Caco-2 (cell line): ENCODE measurements around the gene EGFR. TPM values are rescaled to one million over a fixed set of nuclear protein-coding genes. Genes with fewer than 3 reads are reported as not detected.

Experiments
- BruUV-seq: library from RNA; stranded (reverse); fragments of 400-500 nt; replicated peaks from 2 replicates; lab custom pipeline; 2021; lab: Mats Ljungman, UMichigan
- CTCF ChIA-PET: fragments of 300-600 bp; sonication (Branson Sonifier 250); formaldehyde crosslinking; loops from one replicate; lab custom pipeline; 2022; ENCODE audit warnings: antibody characterized with exemption; lab: Charles Lee
- POLR2A ChIA-PET: fragments of 300-600 bp; sonication (Branson Sonifier 250); formaldehyde crosslinking; loops from one replicate; lab custom pipeline; 2022; ENCODE audit warnings: antibody characterized with exemption; lab: Charles Lee
- DNase-seq, 2 experiments: peaks; one replicate each; pipeline versions ENCODE4 v3.0.0 to v3.0.0-alpha.2; 2020 to 2022
- H3K27me3 ChIP-seq: replicated peaks from 2 replicates; pipeline ENCODE4 v1.6.0; 2011; ENCODE audit warnings: low read length; ENCODE audit not compliant: control insufficient read depth, insufficient read depth
- H3K36me3 ChIP-seq: 2 replicates; pipeline ENCODE4 v1.5.1; 2011; ENCODE audit warnings: low read length; ENCODE audit not compliant: control insufficient read depth, insufficient read depth
- H3K4me1 ChIP-seq: fragments of 250-450 bp; sonication (Bioruptor Pico); 2 replicates; pipeline ENCODE4 v1.5.1; 2020; ENCODE audit warnings: mild to moderate bottlenecking
- H3K4me3 ChIP-seq: 2 replicates; pipeline ENCODE4 v1.5.1; 2011; ENCODE audit warnings: low read depth, mild to moderate bottlenecking, control low read depth, low read length
- H3K9me3 ChIP-seq: fragments of 250-450 bp; sonication (Bioruptor Pico); 2 replicates; pipeline ENCODE4 v1.5.1; 2020; ENCODE audit warnings: mild to moderate bottlenecking, moderate library complexity
- H3K27ac Mint-ChIP-seq: one replicate; pipeline ENCODE4 v1.8.0; 2022; ENCODE audit warnings: mixed read lengths; ENCODE audit not compliant: unreplicated experiment
- H3K27me3 Mint-ChIP-seq: one replicate; pipeline ENCODE4 v1.8.0; 2022; ENCODE audit warnings: mixed read lengths; ENCODE audit not compliant: insufficient read depth, unreplicated experiment
- H3K36me3 Mint-ChIP-seq: one replicate; pipeline ENCODE4 v1.8.0; 2022; ENCODE audit warnings: mild to moderate bottlenecking, mixed read lengths; ENCODE audit not compliant: insufficient read depth, unreplicated experiment
- H3K4me1 Mint-ChIP-seq: one replicate; pipeline ENCODE4 v1.8.0; 2022; ENCODE audit warnings: low read depth, mixed read lengths; ENCODE audit not compliant: unreplicated experiment
- H3K4me3 Mint-ChIP-seq: one replicate; pipeline ENCODE4 v1.8.0; 2022; ENCODE audit warnings: mild to moderate bottlenecking, moderate library complexity, mixed read lengths; ENCODE audit not compliant: unreplicated experiment
- H3K9me3 Mint-ChIP-seq: one replicate; pipeline ENCODE4 v1.8.0; 2022; ENCODE audit warnings: mixed read lengths; ENCODE audit not compliant: unreplicated experiment
- CTCF ChIP-seq, 2 experiments: fragments of 200-600 bp in 1 of 2; IDR thresholded peaks; 1 replicate in 1 of 2; 2 replicates in 1 of 2; pipeline versions ENCODE4 v1.5.1 to v1.8.0; 2011 to 2022; ENCODE audit warnings: antibody characterized with exemption in 1 of 2, control low read depth in 1 of 2, inconsistent platforms in 1 of 2, low read depth in 1 of 2, low read length in 1 of 2, mild to moderate bottlenecking in 1 of 2, moderate library complexity in 1 of 2; ENCODE audit not compliant: insufficient read depth in 1 of 2, severe bottlenecking in 1 of 2, unreplicated experiment in 1 of 2
- intact Hi-C: fragments of 100-400 bp; cut with micrococcal nuclease; formaldehyde crosslinking; loops from one replicate; pipeline ENCODE4 v1.10.0; 2022; ENCODE audit not compliant: unreplicated experiment
- total RNA-seq: library from RNA; stranded (reverse); gene quantifications from 2 replicates; pipeline ENCODE4 v1.2.3, GENCODE V29; 2022

Gene EGFR
- total RNA-seq, 1 experiment from 2014 or later = 60.1 TPM

DNA sequence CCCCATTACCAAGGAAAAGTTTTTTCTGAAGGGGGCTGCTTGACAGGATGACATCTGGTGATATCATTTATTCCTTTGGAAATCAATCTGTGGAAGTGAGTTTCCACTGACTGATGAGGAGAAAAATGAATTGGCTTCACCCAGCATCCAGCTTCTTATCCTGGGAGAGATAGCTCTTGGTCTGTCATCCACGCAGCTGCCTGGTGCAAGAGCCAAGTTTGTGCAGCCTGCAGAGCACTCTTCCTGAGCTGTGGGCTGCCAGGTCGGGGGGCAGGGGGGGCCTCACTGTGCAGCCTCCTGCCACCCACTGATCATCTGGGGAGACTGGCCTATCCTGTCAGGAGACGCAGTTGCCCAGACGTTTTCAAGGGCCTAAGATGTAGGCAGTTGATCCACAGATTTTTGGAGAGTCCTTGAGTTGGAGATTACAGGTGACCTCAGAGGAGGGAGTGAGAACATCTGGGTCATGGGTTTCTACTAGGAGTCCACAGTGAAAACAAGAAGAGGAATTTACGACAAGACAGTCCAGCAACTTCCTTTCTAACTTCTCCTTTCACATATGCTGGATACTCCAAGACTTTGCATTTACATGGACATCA, 75.4 kb downstream of the EGFR start:
- H3K9me3 ChIP-seq = no peaks in the 10 kb centered on the region
- Mint-ChIP-seq H3K9me3 (no peaks in the 10 kb centered on the region), H3K4me3 (no peak overlapping the region), H3K4me1 (peaks cover 34% of the 10 kb centered on the region), H3K36me3 (peaks cover 6% of the 10 kb centered on the region), H3K27me3 (no peaks in the 10 kb centered on the region), H3K27ac (no peak overlapping the region)
- ChIA-PET CTCF (no interaction called here), POLR2A (no interaction called here)
- no peak overlapping the region for H3K4me3 ChIP-seq
- H3K36me3 ChIP-seq = no peaks in the 10 kb centered on the region
- intact Hi-C loops = no loop called here
- no peak for DNase-seq
- H3K4me1 ChIP-seq = peaks cover 20% of the 10 kb centered on the region
- BruUV-seq = no TSS peak
- TF ChIP-seq CTCF (IDR thresholded peaks at IDR 0.05; ENCODE audit: insufficient read depth in 1 of 2, low read depth in 1 of 2, low read length in 1 of 2, severe bottlenecking in 1 of 2, unreplicated experiment in 1 of 2) = no peak
- H3K27me3 ChIP-seq = no peaks in the 10 kb centered on the region

- DNase-seq = no peak
- no peak overlapping the region for H3K4me3 ChIP-seq
- H3K4me3 Mint-ChIP-seq = no peak overlapping the region
- H3K36me3 ChIP-seq = no peaks in the 10 kb centered on the region
- peaks cover 6% of the 10 kb centered on the region for H3K36me3 Mint-ChIP-seq
- ChIA-PET POLR2A (no interaction called here), CTCF (no interaction called here)
- BruUV-seq = no TSS peak
- intact Hi-C loops = no loop called here
- H3K27me3 ChIP-seq = no peaks in the 10 kb centered on the region
- H3K9me3 Mint-ChIP-seq = no peaks in the 10 kb centered on the region
- H3K4me1 ChIP-seq = peaks cover 20% of the 10 kb centered on the region
- TF ChIP-seq CTCF (IDR thresholded peaks at IDR 0.05; ENCODE audit: insufficient read depth in 1 of 2, low read depth in 1 of 2, low read length in 1 of 2, severe bottlenecking in 1 of 2, unreplicated experiment in 1 of 2) = no peak
- no peaks in the 10 kb centered on the region for H3K27me3 Mint-ChIP-seq
- peaks cover 33% of the 10 kb centered on the region for H3K4me1 Mint-ChIP-seq
- no peaks in the 10 kb centered on the region for H3K9me3 ChIP-seq
- peak overlapping the region; percentile 1 for H3K27ac Mint-ChIP-seq
These were observed 76.9 kb downstream of the EGFR start for GRCh38 chr7:55095672-55096071.

DNA sequence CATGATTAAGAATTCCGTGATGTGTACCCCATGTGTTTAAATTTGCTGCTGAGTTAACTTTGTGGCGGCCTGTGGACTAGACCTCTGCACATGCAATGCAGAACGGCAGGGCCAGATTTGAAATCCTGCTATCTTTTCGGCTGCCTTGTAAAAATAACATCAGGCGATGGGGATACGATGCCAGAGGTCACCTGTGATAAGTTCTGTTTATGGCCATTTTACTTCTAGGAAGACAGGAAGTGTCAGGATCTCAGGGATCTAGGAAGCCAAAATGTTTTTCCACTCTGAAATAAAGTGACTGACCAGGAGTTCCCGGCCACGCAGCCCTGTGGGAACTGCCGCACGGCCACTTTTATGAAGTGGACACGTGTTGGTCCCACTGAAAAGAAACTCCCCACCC, 77.5 kb downstream of the EGFR start:
- H3K4me1 Mint-ChIP-seq = peaks cover 27% of the 10 kb centered on the region

More for the DNA sequence above, 77.5 kb downstream of the EGFR start:
- ChIA-PET CTCF (no interaction called here), POLR2A (no interaction called here)
- Histone ChIP-seq H3K4me1 (peaks cover 18% of the 10 kb centered on the region), H3K27me3 (no peaks in the 10 kb centered on the region), H3K9me3 (no peaks in the 10 kb centered on the region), H3K36me3 (no peaks in the 10 kb centered on the region), H3K4me3 (no peak overlapping the region)
- no peaks in the 10 kb centered on the region for H3K27me3 Mint-ChIP-seq
- BruUV-seq = no TSS peak
- H3K36me3 Mint-ChIP-seq = peaks cover 7% of the 10 kb centered on the region
- intact Hi-C loops = no loop called here
- no peak for TF ChIP-seq CTCF (IDR thresholded peaks at IDR 0.05; ENCODE audit: insufficient read depth in 1 of 2, low read depth in 1 of 2, low read length in 1 of 2, severe bottlenecking in 1 of 2, unreplicated experiment in 1 of 2)
- H3K27ac Mint-ChIP-seq = no peak overlapping the region
- H3K9me3 Mint-ChIP-seq = no peaks in the 10 kb centered on the region
- DNase-seq = no peak
- H3K4me3 Mint-ChIP-seq = no peak overlapping the region
